Left cardiac atrium (tissue), 4 donors: ENCODE measurements around the gene FAM90A26. TPM values are rescaled to one million over a fixed set of nuclear protein-coding genes. Genes with fewer than 3 reads are reported as not detected.
"Not testable (repeated sequence)": the region's sequence is repeated elsewhere in the genome, so short reads cannot be mapped to it uniquely, and the experiment has no call there.

ENCODE experiments used
- ATAC-seq, 2 donors: fragments of 200-7000 bp; cut with Tn5 transposase; one replicate each; pipeline ENCODE4 v1.9.1; 2020; ENCODE audit warnings: mild to moderate bottlenecking in 2 of 2, moderate library complexity in 2 of 2
- DNase-seq: peaks from one replicate; pipeline ENCODE4 v3.0.0-alpha.2; 2020
- intact Hi-C, 2 donors: fragments of 100-400 bp; cut with DNase I; formaldehyde crosslinking; loops; one replicate each; pipeline versions ENCODE4 v1.14.1 to v1.15.1; 2022 to 2023
- long read RNA-seq: library from polyadenylated mRNA; unstranded; transcript quantifications from one replicate; pipeline ENCODE4 v2.0.0, GENCODE V29; 2021
- total RNA-seq, 2 donors: library from RNA; stranded (reverse); fragmentation: NEBNext Ultra II Directional; extraction: Animal tissue kit (Norgen Biotek cat#: 25700); gene quantifications; one replicate each; pipeline ENCODE4 v1.2.1, GENCODE V29; 2021
- donor health status: DM: no; HTN: yes; CAD: no.
- donor health status: DM: no; HTN: yes; CAD: no; lungs with severe emphysema.
- donor health status: DM: yes; HTN: yes; CAD: no.
- donor health status: Dilated cardiomyopathy.

Gene FAM90A26, protein sequence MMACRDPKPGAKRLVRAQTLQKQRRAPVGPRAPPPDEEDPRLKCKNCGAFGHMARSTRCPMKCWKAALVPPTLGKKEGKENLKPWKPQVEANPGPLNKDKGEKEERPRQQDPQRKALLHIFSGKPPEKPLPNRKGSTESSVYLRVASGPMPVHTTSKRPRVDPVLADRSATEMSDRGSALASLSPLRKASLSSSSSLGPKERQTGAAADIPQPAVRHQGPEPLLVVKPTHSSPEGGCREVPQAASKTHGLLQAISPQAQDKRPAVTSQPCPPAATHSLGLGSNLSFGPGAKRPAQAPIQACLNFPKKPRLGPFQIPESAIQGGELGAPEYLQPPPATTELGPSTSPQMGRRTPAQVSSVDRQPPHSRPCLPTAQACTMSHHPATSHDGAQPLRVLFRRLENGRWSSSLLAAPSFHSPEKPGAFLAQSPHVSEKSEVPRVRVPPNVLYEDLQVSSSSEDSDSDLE
- not detected for total RNA-seq
- long read RNA-seq, result 0 reads

DNA sequence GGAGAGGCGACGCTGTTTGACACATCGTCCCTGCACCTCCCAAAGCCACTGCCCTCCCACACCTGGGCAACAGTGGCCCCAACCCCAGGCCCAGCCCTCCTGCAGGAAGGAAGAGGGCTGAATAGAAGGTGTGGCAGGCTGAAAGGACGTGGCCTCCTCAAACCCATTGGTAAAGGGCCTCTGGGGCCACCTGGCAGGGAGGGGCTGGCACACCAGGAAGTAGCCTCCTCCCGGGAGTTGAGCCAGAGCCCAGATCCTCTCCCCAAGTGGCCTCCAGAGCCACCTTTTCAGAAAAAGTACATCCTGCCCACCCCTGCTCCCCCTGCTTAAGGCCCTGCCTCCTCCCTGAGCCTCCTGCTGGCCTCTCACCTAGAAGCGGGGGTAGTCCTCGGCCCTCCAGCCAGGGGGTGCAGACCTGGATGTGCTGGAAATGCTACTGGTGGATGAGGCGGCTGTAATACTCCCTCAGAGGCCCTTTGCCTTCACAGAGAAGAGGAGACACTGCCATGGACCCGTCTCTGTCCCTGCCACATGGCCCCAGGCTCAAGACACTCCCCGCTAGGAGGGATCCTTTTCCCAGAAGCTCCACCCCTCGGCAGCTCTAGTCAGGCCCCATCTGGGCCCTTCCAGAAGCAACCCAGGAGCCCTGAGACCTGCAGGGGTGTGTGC, at the start of gene FAM90A26:
Gene FAM90A26 (plus strand): TSS at position 619 of the 669 bp plus-strand sequence. CDS start 2,764 bp downstream, outside the sequence.
- DNase-seq, intact Hi-C loops, ATAC-seq: not testable (repeated sequence)

DNA sequence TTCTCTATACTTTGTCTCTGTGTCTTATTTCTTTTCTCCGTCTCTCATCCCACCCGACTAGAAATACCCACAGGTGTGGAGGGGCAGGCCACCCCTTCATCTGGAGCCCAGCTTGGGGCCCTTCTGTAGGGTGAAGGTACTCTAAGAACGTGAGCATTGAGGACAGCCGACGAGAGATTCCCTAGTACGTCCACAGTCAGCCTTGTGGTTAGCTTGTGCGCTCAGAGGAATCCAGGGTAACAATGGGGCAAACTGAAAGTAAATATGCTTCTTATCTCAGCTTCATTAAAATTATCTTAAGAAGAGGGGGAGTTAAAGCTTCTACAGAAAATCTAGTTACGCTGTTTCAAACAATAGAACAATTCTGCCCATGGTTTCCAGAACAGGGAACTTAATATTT, 47.5 kb upstream of the FAM90A26 start:
- ATAC-seq, DNase-seq: not testable (repeated sequence)
- intact Hi-C loops, result loop anchor here in 1 of 2 donors (5.0 kb wide), 1 partner anchor 120 kb away; no protein-coding TSS in a partner anchor

DNA sequence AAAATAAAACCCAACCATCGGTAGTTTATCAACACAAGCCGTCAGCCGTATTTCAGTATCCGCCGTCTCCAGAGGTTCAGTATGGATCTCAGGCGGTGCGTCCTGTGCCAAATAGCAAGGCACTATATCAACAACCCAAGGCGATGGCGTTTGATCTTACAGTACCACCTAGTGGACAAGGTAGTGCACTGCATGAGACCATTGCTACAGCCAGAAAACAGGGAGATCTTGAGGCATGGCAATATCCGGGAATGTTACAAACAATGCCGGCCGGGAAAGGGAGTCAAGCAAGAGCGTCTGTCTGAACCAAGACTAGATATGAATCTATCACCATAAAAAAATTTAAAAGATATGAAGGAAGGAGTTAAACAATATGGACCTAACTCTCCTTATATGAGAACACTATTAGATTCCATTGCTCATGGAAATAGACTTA, 46.6 kb upstream of the FAM90A26 start:
- DNase-seq, result peak; percentile 31
- ATAC-seq, result not testable (repeated sequence)
- intact Hi-C loops, result loop anchor here in 1 of 2 donors (5.0 kb wide), 1 partner anchor 121 kb away; no protein-coding TSS in a partner anchor

DNA sequence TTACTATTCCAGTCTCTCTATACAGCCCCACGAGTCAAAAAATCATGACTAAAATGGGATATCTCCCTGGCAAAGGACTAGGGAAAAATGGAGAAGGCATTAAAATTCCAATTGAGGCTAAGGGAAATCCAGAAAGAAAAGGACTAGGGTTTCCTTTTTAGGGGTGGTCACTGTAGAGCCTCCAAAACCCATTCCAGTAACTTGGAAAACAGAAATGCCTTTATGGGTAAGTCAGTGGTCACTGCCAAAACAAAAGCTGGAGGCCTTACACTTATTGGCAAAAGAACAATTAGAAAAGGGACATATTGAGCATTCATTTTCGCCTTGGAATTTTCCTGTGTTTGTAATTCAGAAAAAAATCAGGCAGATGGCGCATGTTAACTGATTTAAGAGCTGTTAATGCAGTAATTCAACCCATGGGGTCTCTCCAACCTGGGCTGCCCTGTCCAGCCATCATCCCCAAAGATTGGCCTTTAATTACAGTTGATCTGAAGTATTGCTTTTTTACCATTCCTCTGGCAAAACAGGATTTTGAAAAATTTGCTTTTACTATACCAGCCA, 44.5 kb upstream of the FAM90A26 start:
- intact Hi-C loops, ATAC-seq, DNase-seq: not testable (repeated sequence)

DNA sequence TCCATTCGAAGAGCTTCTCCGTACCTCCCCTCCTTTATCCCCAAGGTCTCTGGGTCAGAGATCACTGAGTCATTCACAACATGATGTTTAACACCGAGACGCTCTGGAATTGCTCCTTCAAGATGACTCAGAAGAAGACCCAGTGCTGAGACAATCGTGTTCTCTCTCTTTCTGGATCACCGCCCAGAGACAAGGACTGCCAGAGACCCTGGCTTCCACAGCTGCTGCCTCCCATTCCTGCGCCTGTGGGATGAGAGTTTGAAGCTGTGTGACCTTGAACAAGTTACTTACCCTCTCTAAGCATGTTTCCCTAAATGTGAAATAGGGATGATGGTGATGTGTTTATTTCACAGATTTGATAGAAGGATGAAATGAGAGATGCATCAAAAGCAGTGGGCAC, 38.8 kb upstream of the FAM90A26 start:
- DNase-seq, ATAC-seq, intact Hi-C loops: not testable (repeated sequence)

DNA sequence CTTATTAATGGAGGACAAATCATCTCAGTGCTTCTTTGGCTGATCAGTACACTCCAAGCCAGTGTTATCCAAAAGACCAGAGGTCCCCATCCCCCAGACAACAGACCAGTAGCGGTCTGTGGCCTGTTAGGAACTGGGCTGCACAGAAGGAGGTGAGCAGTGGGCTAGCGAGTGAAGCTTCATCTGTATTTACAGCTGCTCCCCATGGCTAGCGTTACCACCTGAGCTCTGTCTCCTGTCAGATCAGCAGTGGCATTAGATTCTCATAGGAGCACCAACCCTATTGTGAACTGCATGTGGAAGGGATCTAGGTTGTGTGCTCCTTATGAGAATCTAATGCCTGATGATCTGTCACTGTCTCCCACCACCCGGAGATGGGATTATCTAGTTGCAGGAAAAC, 37.4 kb upstream of the FAM90A26 start:
- not testable (repeated sequence) for DNase-seq, ATAC-seq

DNA sequence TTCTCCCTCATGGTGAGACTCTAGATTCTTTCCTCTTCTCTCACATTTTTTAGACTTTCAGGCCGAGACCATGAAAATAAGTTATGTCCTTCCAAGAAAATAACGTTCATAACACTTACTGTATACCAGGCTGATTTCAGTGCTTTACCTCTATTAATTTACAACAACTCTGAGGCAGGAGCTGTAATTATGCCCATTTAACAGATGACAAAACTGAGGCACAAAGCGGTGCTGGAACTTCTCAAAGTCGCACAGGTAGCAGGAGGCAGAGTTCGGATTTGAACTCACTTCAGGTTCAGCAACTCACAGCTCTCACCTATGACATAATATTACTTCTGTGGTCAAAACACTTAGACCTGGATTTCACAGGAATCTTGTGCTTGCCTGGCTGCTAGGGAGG, 36.2 kb upstream of the FAM90A26 start:
- DNase-seq, intact Hi-C loops, ATAC-seq: not testable (repeated sequence)

More for the DNA sequence above, 37.4 kb upstream of the FAM90A26 start:
- intact Hi-C loops, result not testable (repeated sequence)

DNA sequence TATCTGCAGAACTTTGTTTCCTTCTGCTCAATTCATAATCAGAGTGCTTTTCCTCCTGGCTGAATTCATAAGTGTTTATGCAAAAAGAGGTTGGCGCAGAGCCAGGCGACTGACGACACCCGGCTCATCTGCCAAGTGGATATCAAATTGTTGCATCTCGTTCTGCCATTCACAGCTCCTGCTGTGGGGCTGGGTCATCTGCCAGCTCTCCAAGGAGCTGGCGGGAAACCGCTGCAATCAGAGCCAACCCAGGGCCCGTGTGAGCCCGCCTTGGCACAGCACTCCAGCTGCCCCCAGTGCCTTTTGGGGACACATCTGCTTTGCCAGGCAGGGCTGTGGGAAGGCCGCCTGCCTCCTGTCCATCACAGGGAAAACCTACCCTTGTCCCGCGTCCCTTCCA, 35.7 kb upstream of the FAM90A26 start:
- peak; percentile 70 for DNase-seq
- intact Hi-C loops, ATAC-seq: not testable (repeated sequence)

DNA sequence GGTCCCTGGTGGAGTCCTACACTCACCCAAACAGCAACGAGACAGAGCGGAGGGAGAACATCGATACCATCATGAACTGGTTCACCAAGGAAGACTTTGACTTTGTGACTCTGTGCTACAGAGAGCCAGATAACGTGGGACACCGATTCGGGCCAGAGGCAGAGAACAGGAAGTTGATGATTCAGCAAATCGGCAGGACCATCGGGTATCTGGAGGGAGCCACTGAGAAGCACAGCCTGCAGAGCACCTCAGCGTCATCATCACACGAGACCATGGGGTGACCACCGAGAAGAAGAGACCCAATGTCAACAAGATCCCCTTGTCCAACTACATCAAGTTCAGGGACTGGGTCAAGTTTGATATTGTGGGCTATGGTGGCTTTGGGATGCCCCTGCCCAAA, 29.2 kb upstream of the FAM90A26 start:
- DNase-seq, ATAC-seq, intact Hi-C loops: not testable (repeated sequence)

DNA sequence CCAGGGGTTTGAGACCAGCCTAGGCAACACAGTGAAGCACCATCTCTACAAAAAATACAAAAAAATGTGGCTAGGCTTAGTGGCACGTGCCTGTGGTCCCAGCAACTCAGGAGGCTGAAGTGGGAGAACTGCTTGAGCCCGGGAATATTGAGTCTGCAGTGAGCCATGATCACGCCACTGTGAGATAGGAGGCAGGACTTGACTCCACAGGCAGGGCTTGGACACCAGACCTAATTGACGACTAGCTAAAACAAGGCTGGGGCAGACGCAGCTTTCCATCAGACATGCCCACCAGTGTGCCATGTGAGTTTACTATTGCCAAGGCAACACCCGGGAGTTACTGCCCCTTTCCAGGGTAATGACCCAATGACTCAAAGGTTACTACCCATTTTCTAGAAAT, 27.4 kb upstream of the FAM90A26 start:
- intact Hi-C loops, ATAC-seq, DNase-seq: not testable (repeated sequence)

DNA sequence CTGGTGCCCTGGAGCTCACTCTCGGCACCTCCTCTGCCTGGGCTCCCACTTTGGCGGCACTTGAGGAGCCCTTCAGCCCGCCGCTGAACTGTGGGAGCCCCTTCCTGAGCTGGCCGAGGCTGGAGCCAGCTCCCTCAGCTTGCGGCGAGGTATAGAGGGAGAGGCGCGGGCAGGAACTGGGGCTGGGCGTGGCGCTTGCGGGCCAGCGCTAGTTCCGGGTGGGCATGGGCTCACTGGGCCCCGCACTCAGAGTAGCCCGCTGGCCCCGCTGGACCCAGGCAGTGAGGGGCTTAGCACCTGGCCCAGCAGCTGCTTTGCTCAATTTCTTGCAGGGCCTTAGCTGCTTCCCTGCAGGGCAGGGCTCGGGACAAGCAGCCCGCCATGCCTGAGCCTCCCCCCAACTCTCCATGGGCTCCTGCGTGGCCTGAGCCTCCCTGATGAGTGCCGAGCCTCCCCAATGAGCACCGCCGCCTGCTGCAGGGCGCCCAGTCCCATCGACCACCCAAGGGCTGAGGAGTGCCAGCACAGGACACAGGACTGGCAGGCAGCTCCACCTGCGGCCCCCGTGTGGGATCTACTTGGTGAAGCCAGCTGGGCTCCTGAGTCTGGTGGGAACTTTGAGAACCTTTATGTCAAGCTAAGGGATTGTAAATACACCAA, 26.7 kb upstream of the FAM90A26 start:
- DNase-seq, result no peak
- intact Hi-C loops, result no loop called here

DNA sequence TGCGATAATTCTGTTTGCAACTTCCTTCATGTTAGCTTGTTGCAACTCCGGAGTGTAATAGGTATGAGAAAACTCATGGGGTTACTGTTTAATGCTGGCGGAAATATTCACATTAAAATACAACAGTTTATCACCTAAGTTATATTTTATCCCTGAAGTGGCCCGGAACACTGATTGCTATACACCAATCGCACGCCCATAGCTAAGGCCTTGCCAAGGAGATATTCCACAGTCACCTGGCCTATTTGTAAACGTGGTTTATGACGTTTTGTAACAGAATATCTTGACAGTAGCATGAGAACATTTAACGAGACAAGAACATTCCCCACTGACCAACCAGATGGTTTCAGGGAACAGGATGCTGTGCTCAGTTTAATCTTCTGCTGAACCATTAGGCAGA, 23.2 kb upstream of the FAM90A26 start:
- intact Hi-C loops, result no loop called here
- DNase-seq (no peak), ATAC-seq (no peak)

More for the DNA sequence above, 26.7 kb upstream of the FAM90A26 start:
- ATAC-seq, result no peak

DNA sequence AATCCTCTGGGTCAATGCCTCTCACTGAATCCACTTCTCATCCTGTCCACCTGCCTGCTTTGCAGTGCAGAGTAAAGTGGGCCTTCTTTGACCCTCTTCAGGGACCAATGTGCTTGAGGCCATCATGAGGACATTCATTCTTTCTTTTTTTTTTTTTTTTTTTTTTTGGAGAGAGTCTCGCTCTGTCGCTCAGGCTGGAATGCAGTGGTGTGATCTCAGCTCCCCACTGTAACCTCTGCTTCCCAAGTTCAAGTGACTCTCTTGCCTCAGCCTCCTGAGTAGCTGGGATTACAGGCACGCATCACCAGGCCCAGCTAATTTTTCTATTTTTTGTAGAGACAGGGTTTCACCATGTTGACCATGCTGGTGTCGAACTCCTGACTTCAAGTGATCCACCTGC, 22.8 kb upstream of the FAM90A26 start:
- DNase-seq, ATAC-seq, intact Hi-C loops: not testable (repeated sequence)

DNA sequence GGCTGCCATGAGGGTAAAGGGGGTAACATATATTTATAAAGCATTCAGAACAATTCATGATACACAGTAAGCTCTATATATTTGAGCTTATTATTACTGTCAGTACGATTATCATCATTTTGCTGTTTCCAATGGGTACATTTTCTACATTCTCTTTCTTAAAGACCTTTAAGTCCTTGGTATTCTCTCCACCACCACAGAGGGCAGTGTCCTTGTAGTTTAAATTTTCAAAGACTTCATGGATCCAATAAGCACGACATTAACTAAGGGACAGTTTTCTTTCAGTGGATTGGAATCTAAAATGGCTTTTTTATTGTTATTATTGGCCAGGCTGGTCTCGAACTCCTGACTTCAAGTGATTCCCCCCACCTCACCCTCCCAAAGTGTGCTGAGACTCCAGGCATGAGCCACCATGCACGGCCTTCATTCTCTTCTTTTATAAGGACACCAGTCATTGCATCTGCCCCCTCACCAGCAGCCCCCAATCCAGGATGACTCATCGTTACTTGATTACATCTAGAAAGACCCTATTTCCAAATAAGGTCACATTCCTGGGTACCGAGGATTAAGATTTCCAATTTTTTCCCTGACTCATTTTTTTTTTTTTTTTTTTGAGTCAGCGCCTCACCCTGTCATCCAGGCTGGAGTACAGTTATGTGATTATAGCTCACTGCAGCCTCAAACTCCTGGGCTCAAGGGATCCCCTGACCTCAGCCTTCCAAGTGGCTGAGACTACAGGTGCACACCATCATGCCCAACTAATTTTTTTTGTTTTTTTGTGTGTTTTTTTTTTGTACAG, 21.4 kb upstream of the FAM90A26 start:
- ATAC-seq, intact Hi-C loops, DNase-seq: not testable (repeated sequence)

DNA sequence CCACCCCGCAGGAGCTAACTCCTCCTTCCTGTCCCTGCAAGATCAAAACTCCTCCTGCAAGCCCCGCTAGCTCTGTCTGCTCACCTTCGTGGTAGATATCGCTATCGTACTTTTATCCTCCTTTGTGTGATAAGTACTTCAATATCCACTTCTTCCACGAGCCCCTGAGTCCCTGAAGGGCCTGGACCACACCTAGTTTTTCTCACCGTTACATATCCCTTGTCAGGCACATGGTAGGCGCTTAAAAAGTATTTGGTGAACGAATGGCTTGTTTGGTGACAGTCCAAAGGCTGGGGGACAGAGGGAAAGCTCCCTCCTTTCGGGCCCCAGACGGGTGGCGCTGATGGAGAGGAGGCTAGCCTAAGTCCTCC, 18.4 kb upstream of the FAM90A26 start:
- DNase-seq, intact Hi-C loops, ATAC-seq: not testable (repeated sequence)

DNA sequence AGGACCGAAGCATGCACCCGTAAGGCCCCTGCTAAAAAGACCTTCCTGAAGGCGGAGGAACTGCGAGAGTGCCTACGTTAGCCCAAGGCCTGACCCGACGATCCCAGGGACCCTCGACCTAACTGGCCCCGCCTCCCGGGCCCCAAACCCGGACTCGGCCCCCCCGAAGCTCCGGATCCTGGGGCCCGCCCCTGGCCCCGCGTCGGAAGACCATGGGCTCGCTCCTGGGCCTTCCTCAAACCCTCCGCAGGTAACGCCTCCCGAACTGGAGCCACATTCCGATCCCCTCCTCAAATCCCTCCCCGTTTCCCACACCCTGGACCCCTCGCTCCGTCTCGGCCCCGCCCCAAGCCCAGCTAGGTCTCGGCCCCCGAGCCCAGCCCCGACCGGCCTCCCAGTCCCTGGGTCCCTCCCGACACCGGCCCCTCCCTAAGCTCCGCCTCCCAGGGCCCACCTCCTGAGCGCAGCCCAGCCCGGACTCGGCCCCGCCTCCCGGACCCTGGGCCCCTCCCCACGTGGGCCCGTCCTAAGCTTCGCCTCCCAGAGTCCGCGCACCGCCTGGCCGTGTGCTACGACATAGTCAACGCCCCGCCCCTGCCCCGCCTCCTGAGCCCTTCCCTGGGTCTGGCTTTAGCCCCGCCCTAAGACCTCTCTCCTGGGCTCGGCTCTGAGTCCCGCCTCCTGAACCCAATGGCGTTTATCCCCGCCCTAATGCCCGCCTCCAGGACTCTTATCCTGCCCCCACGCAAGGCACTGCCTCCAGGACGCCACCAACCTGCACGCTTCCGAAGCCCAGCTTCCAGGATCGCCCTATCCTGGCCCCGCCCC, 17.8 kb upstream of the FAM90A26 start:
- ATAC-seq, result peak; percentile 93 to 99
- peak; percentile 99 for DNase-seq
- intact Hi-C loops, result not testable (repeated sequence)

DNA sequence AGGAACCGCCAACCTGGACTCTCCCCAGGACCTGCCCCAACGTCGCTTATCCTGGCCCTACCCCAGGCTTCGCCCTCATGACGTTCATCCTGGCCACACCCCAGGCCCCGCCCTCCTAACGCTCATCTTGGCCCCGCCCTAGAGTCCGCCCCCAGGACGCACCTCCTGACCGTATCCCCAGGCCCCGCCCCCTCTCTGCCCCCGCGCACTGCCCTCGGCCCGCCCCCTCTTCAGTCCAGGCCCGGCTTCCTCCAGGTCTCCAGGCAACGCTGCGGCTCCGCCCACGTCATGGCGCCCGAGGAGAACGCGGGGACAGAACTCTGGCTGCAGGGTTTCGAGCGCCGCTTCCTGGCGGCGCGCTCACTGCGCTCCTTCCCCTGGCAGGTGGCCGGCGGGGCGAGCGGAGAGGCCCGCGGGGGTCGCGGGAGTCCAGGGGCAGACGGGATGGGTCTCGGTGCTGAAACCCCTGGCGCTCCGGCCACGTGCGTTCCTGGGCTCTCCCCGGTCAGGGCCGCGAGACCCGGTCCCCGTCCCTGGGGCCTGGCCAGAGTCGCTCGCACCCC, 17.1 kb upstream of the FAM90A26 start:
- DNase-seq (peak; percentile 97), ATAC-seq (peak; percentile 100)
- intact Hi-C loops, result not testable (repeated sequence)
